ENCODE measurements around the gene FBXW8. TPM values are rescaled to one million over a fixed set of nuclear protein-coding genes. Genes with fewer than 3 reads are reported as not detected.

Gene FBXW8
- total RNA-seq, 1 experiment from 2014 or later = 15.6 TPM

- no peak for TF ChIP-seq ZNF281 (CRISPR knock-in tag; IDR thresholded peaks at IDR 0.05)
- no peak for TF ChIP-seq JUN (CRISPR knock-in tag; IDR thresholded peaks at IDR 0.05)
- TF ChIP-seq ZSCAN18 (CRISPR knock-in tag; IDR thresholded peaks at IDR 0.05) = no peak
- TF ChIP-seq JAZF1 (CRISPR knock-in tag; IDR thresholded peaks at IDR 0.05) = no peak
- no peak for TF ChIP-seq SP1 (CRISPR knock-in tag; conservative IDR thresholded peaks at IDR 0.05)
- no peak for TF ChIP-seq NFATC4 (CRISPR knock-in tag; IDR thresholded peaks at IDR 0.05)
- TF ChIP-seq SMAD4 (CRISPR knock-in tag; IDR thresholded peaks at IDR 0.05) = no peak
These were observed 25.3 kb upstream of the FBXW8 start (continued) for GRCh38 chr12:116885491-116885890.

GRCh38 chr12:116887244-116887643, 23.5 kb upstream of the FBXW8 start:
- Mint-ChIP-seq H3K27ac (no peak overlapping the region), H3K9me3 (peaks cover 9% of the 10 kb centered on the region), H3K4me3 (no peak overlapping the region), H3K4me1 (peaks cover 7% of the 10 kb centered on the region), H3K27me3 (ENCODE audit: low read depth) (peaks cover 28% of the 10 kb centered on the region), H3K36me3 (no peaks in the 10 kb centered on the region)
- CTCF ChIA-PET = interaction anchor here (1.4 kb wide), 1 partner anchor 24 kb away, joined by 5 read pairs; no protein-coding TSS in a partner anchor
- no peak for DNase-seq (ENCODE audit: low spot score)
- ATAC-seq = no peak
- POLR2A ChIA-PET = no interaction called here
- TF ChIP-seq MAX (CRISPR knock-in tag; IDR thresholded peaks at IDR 0.05) (no peak), ZNF532 (CRISPR knock-in tag; IDR thresholded peaks at IDR 0.05; ENCODE audit: borderline replicate concordance) (no peak), ELF4 (CRISPR knock-in tag; IDR thresholded peaks at IDR 0.05; ENCODE audit: low read depth) (no peak), TP53 (CRISPR knock-in tag; IDR thresholded peaks at IDR 0.05) (no peak), JUN (CRISPR knock-in tag; IDR thresholded peaks at IDR 0.05) (no peak), ZSCAN18 (CRISPR knock-in tag; IDR thresholded peaks at IDR 0.05) (no peak), KAT7 (CRISPR knock-in tag; IDR thresholded peaks at IDR 0.05; ENCODE audit: borderline replicate concordance) (no peak), ZNF121 (CRISPR knock-in tag; IDR thresholded peaks at IDR 0.05) (no peak), ZNF396 (CRISPR knock-in tag; IDR thresholded peaks at IDR 0.05; ENCODE audit: borderline replicate concordance) (no peak)

Data from WTC11 (cell line).